Endothelial cell of umbilical vein (primary cell): ENCODE measurements around the gene EFNA2. TPM values are rescaled to one million over a fixed set of nuclear protein-coding genes. Genes with fewer than 3 reads are reported as not detected.

Source experiments
- BruUV-seq: library from RNA; stranded (reverse); fragments of 400-500 nt; replicated peaks from 2 replicates; lab custom pipeline; 2021; lab: Mats Ljungman, UMichigan
- CTCF ChIA-PET: fragments of 300-600, 350-600 bp; sonication (Branson Sonifier 250); formaldehyde crosslinking; loops from one replicate; lab custom pipeline; 2021; ENCODE audit warnings: antibody characterized with exemption, inconsistent platforms; lab: Charles Lee
- POLR2A ChIA-PET: fragments of 300-600, 350-600 bp; sonication (Branson Sonifier 250); formaldehyde crosslinking; loops from one replicate; lab custom pipeline; 2021; ENCODE audit warnings: antibody characterized with exemption, inconsistent platforms; lab: Charles Lee
- DNase-seq: peaks from one replicate; pipeline ENCODE4 v3.0.0-alpha.2; 2011; ENCODE audit warnings: low read depth, low spot score
- FAIRE-seq: peaks from 2 replicates; lab custom pipeline; 2011; peaks lifted over from hg19 to GRCh38; lab: Jason Lieb, UNC
- H2AFZ ChIP-seq: 2 replicates; pipeline ENCODE4 v1.6.0; 2012; ENCODE audit warnings: low read depth, low read length, control low read depth, inconsistent platforms
- H3K27ac ChIP-seq: 2 replicates; pipeline ENCODE4 v1.5.1; 2011; ENCODE audit warnings: low read depth, mild to moderate bottlenecking, control low read depth, low read length, moderate library complexity; ENCODE audit not compliant: insufficient read depth
- H3K27me3 ChIP-seq, 2 experiments: 2 replicates each; pipeline versions ENCODE4 v1.6.0 to v1.6.1; 2011; ENCODE audit warnings: low read length in 2 of 2, mixed read lengths in 1 of 2; ENCODE audit not compliant: control insufficient read depth in 2 of 2, insufficient read depth in 2 of 2
- H3K36me3 ChIP-seq, 2 experiments: 2 replicates in 1 of 2; 3 replicates in 1 of 2; pipeline ENCODE4 v1.5.1; 2011; ENCODE audit warnings: low read length in 2 of 2, mild to moderate bottlenecking in 1 of 2, moderate library complexity in 1 of 2; ENCODE audit not compliant: control insufficient read depth in 2 of 2, insufficient read depth in 2 of 2; ENCODE audit errors: extremely low read depth in 1 of 2
- H3K4me1 ChIP-seq: 3 replicates; pipeline ENCODE4 v1.5.1; 2011; ENCODE audit warnings: mild to moderate bottlenecking, low read length; ENCODE audit not compliant: control insufficient read depth, insufficient read depth; ENCODE audit errors: extremely low read depth
- H3K4me2 ChIP-seq: 2 replicates; pipeline ENCODE4 v1.6.1; 2011; ENCODE audit warnings: low read length, control low read depth, mixed read lengths; ENCODE audit not compliant: insufficient read depth
- H3K4me3 ChIP-seq, 3 experiments: fragments of 200-600 bp in 1 of 3; sonication (generic), shearing (Covaris generic) in 1 of 3; replicated peaks in 1 of 3; 2 replicates each; pipeline ENCODE4 v1.5.1; 2011 to 2016; ENCODE audit warnings: control low read depth in 3 of 3, low read length in 3 of 3, mild to moderate bottlenecking in 2 of 3, inconsistent platforms in 1 of 3, low read depth in 1 of 3, moderate library complexity in 1 of 3; ENCODE audit not compliant: insufficient read depth in 1 of 3
- H3K79me2 ChIP-seq: 2 replicates; pipeline ENCODE4 v1.6.0; 2012; ENCODE audit warnings: low read length, inconsistent platforms; ENCODE audit not compliant: control insufficient read depth, insufficient read depth
- H3K9ac ChIP-seq: replicated peaks from 2 replicates; pipeline ENCODE3; 2011; ENCODE audit warnings: low read length, control low read depth; ENCODE audit not compliant: insufficient read depth; ENCODE audit errors: extremely low read depth
- H3K9me1 ChIP-seq: replicated peaks from 3 replicates; pipeline ENCODE4 v1.6.0; 2011; ENCODE audit warnings: mild to moderate bottlenecking, low read length; ENCODE audit not compliant: control insufficient read depth, insufficient read depth; ENCODE audit errors: extremely low read depth
- H3K9me3 ChIP-seq: replicated peaks from 2 replicates; pipeline ENCODE4 v1.5.1; 2012; ENCODE audit warnings: low read length, inconsistent platforms; ENCODE audit not compliant: control insufficient read depth, insufficient read depth
- H4K20me1 ChIP-seq: replicated peaks from 2 replicates; pipeline ENCODE3; 2011; ENCODE audit warnings: mild to moderate bottlenecking, low read length; ENCODE audit not compliant: control insufficient read depth, insufficient read depth; ENCODE audit errors: extremely low read depth
- EZH2 ChIP-seq: IDR thresholded peaks from 2 replicates; pipeline ENCODE4 v1.6.1; 2012; ENCODE audit warnings: borderline replicate concordance, low read depth, mild to moderate bottlenecking, moderate library complexity, low read length, inconsistent platforms; ENCODE audit not compliant: severe bottlenecking
- GATA2 ChIP-seq: IDR thresholded peaks from 2 replicates; pipeline ENCODE4 v1.7.0; 2011; ENCODE audit warnings: low read depth, mild to moderate bottlenecking, moderate library complexity, mixed read lengths, low read length; ENCODE audit not compliant: insufficient read length, insufficient read depth
- POLR2A ChIP-seq: IDR thresholded peaks from 2 replicates; pipeline ENCODE4 v1.6.1; 2012; ENCODE audit warnings: low read depth, mild to moderate bottlenecking, control low read depth, low read length
- dilution Hi-C: fragments of 300-500 bp; cut with MboI; formaldehyde crosslinking; loops from one replicate; pipeline ENCODE4 v1.15.0; 2019; ENCODE audit warnings: low sequenced_read_pairs; ENCODE audit not compliant: extremely low pct_ligation_motif_present
- intact Hi-C: fragments of 100-400 bp; cut with micrococcal nuclease; formaldehyde crosslinking; loops from one replicate; pipeline ENCODE4 v1.10.0; 2022
- polyA plus RNA-seq, 4 experiments: library from polyadenylated mRNA; depleted of rRNA in 3 of 4; stranded (reverse) in 3 of 4; unstranded in 1 of 4; fragments of >200 nt; gene quantifications; 2 replicates each; pipeline versions ENCODE4 v1.2.1 to v1.2.3, GENCODE V29; 2011 to 2012; ENCODE audit warnings: missing spikeins in 1 of 4
- total RNA-seq: library from RNA; stranded (reverse); gene quantifications from 2 replicates; pipeline ENCODE4 v1.2.3, GENCODE V29; 2021
- TF ChIP-seq, protein P1 (sequence below): IDR thresholded peaks from 2 replicates; pipeline ENCODE4 v1.6.1; 2011; ENCODE audit not compliant: insufficient read depth, insufficient read length

The EFNA2 gene
- total and polyA plus RNA-seq, 2 donors (not counting 3 experiments of a cell fraction or from before 2014, with no cell fraction given) = 0.52 to 1.1 TPM

- Histone ChIP-seq H3K4me1 (peaks cover 57% of the 10 kb centered on the region), H3K27ac (no peak overlapping the region), H3K9me1 (no peaks in the 10 kb centered on the region), H4K20me1 (no peaks in the 10 kb centered on the region), H3K36me3 (peaks cover 29 to 34% of the 10 kb centered on the region in 2 experiments), H3K4me3 (no peak overlapping the region), H3K9ac (no peak overlapping the region), H2AFZ (no peak overlapping the region), H3K9me3 (no peaks in the 10 kb centered on the region), H3K4me2 (no peak overlapping the region), H3K27me3 (no peaks in the 10 kb centered on the region), H3K79me2 (peaks cover 41% of the 10 kb centered on the region)
- TF ChIP-seq, protein P1, sequence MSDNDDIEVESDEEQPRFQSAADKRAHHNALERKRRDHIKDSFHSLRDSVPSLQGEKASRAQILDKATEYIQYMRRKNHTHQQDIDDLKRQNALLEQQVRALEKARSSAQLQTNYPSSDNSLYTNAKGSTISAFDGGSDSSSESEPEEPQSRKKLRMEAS = no peak
- peak; percentile 45 for TF ChIP-seq POLR2A
- no TSS peak for BruUV-seq
- CTCF ChIA-PET = interaction anchor here (1.1 to 7.8 kb wide), 3 partner anchors 10 to 12 kb away, joined by 6 to 63 read pairs (median 10); no protein-coding TSS in a partner anchor
- no peak for DNase-seq
- dilution Hi-C loops (no loop called here), intact Hi-C loops (no loop called here)
- no peak for FAIRE-seq
- POLR2A ChIA-PET = interaction anchor here (0.6 to 1.2 kb wide), 2 partner anchors 9 to 12 kb away, joined by 3 read pairs; no protein-coding TSS in a partner anchor
Measured at GRCh38 chr19:1256646-1257474, 28.8 kb upstream of the EFNA2 start.

GRCh38 chr19:1257475-1258162 is 28.1 kb upstream of the EFNA2 start:
- Histone ChIP-seq H3K27ac (no peak overlapping the region), H2AFZ (no peak overlapping the region), H3K4me3 (no peak overlapping the region), H3K36me3 (peaks cover 29 to 34% of the 10 kb centered on the region in 2 experiments), H3K4me1 (peaks cover 58% of the 10 kb centered on the region), H4K20me1 (no peaks in the 10 kb centered on the region), H3K9ac (no peak overlapping the region), H3K9me1 (no peaks in the 10 kb centered on the region), H3K9me3 (no peaks in the 10 kb centered on the region), H3K79me2 (peaks cover 38% of the 10 kb centered on the region), H3K4me2 (no peak overlapping the region), H3K27me3 (no peaks in the 10 kb centered on the region)
- FAIRE-seq = no peak
- CTCF ChIA-PET = interaction anchor here (1.1 to 7.8 kb wide), 2 partner anchors 9 to 13 kb away, joined by 6 to 63 read pairs; no protein-coding TSS in a partner anchor
- dilution Hi-C loops (no loop called here), intact Hi-C loops (no loop called here)
- POLR2A ChIA-PET = interaction anchor here (0.6 to 3.4 kb wide), 2 partner anchors 9 to 12 kb away, joined by 3 to 19 read pairs; partner anchors contain the start of gene CIRBP
- TF ChIP-seq, protein P1 = no peak
- TF ChIP-seq POLR2A = no peak
- no peak for TF ChIP-seq GATA2
- no peak for TF ChIP-seq EZH2
- BruUV-seq = TSS peak; percentile 18
- no peak for DNase-seq
